Stimulated activated CD8-positive, alpha-beta memory T cell treated with anti-CD3 and anti-CD28 coated beads, Interleukin-7, amount 100 ng/mL, for 4 hours (primary cell): ENCODE measurements around the gene POU2F3.

ENCODE experiments used
- DNase-seq, 2 donors: peaks; one replicate each; pipeline ENCODE4 v3.0.0-alpha.2; 2020; ENCODE audit warnings: low read depth in 2 of 2

The POU2F3 gene

DNA sequence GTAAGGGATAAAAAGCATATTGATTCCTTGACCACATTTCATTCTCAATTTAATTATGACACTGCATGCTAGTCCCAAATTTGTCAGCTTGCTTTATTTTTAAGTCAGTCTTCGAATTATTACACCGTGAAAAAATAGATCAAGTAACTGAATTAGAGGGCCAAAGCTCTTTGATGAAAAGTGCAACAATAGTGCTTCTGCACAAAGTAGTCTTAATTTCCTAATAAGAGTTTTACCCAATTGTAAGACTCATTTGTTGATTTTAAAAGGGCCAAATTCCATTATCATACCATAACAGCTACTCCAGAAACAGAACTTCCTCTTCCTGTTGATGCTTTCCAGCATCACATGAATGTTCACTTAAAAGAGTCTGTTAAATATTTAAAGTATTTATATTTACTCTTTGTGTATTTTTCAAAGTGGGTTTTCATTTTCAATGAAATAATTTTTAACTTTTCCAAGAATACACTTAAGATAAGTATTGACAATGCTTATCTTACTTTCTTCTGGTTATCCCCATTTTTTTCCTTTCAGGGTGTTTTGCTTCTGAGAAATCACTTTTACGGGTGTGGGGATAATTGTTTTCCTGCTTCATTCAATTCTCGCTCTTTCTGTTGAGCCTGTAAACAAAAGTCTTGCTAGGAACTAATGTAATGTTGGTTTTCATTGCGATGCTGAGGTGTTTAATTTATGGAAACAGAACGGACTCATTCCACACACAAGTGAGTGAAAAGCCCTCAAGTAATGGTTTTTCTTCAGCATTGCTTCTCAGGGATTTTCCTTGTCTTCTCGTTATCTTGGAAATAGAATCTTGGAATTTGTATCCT, 98.4 kb downstream of the POU2F3 start:
- DNase-seq: no peak

- no peak for DNase-seq
Observed at GRCh38 chr11:120339394-120339890, 99.5 kb downstream of the POU2F3 start.

DNA sequence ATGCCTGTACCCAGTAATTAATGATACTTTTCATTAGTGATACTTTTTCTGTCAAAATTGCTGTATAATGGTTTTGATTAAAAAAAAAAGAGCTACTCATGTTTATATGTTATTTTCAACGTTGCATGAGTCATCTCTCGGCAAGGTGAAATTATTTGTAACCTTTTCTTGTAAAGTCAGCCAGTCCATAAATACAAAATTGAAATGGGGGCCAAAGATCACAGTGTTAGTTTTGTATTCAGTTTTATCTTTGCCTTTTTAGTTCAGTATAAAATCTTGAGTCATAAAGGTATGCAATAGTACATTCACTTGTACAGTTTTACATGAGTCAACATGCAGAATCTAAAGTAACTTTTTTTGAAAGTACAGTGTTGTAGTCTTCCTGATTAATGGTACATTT, 100.6 kb downstream of the POU2F3 start:
- no peak for DNase-seq

- DNase-seq: no peak
Observed at GRCh38 chr11:120342226-120342625, 102.3 kb downstream of the POU2F3 start.

DNA sequence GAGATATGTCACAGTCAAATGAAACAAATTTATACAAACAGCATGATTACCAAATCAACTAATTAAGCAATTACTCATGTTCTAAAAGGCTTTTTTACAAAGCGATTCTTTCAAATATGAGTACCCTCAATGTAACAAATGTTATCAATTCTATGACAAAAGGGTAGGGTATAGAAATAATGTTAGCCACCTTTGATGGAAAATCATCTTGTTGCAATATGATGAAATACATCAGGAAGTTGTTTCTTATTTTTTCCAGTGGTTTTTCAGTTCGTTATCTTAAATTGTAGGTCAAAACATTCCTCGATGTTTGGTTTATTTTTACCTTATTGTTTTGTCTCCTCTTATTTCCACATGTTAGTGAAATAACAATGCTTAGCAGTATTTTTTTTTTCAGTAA, 102.7 kb downstream of the POU2F3 start:
- DNase-seq: no peak

GRCh38 chr11:120343429-120343828, 103.5 kb downstream of the POU2F3 start:
- DNase-seq: no peak

GRCh38 chr11:120344302-120345004, 104.5 kb downstream of the POU2F3 start:
- DNase-seq: peak in 1 of 2 donors; percentile 32

GRCh38 chr11:120346233-120346632, 106.3 kb downstream of the POU2F3 start:
- no peak for DNase-seq

DNA sequence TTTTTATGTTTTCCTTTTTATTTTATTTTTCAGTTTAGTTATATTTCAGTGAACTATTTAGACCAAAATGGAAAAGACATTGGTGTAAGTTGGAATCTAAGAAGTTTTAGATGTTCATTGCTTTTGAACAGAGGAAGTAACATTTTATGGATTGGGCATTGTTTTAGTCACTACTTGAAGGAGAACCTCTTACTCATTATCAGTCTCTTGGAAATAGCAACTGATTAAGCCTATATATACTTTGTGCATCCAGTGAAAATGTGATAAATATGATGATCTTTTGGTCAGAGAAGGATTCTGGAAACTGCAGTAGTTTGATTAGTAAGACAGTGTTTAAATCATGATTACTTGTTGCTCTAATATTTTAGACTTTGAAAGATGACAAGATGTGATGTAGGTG, 110.7 kb downstream of the POU2F3 start:
- DNase-seq: no peak

DNA sequence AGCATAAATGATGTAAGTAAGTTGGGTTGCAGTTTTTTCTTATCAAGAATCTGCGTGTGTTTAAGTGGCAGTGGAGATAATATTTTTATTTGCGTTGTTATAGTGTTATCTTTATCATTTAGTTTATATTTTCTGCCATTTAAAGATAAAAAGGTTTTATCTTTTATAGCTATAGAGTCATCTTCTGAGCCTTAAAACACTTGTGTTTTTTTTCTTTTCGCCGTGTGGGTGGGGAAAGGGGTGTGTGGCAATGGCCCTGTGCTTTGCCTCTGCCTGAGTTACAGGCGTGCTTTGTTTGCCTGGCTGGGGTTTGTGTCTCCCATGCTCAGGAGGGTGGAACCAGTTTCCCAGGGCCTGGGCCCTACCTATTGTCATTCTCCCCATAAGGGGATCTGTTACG, 112.5 kb downstream of the POU2F3 start:
- no peak for DNase-seq

GRCh38 chr11:120354068-120354467, 114.1 kb downstream of the POU2F3 start:
- DNase-seq: no peak

DNA sequence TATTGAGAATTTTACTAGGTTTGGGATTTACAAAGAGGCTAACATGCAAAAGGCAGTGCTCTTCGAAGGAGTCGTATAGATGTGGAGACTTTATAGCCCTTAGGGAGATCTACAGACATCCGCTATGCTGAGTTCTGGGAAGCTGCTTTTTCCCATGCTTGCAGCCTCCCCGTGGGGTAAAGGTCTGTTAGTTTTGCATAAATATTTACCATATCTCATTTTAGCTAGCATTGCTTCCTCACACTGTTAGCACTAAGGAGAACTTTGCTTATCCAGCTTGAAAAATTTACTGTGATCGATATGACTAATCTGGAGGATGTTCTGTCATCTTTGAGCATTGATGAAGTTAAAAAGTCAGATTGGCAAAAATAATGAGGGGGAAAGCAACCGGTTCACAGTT, 114.8 kb downstream of the POU2F3 start:
- DNase-seq: no peak

DNA sequence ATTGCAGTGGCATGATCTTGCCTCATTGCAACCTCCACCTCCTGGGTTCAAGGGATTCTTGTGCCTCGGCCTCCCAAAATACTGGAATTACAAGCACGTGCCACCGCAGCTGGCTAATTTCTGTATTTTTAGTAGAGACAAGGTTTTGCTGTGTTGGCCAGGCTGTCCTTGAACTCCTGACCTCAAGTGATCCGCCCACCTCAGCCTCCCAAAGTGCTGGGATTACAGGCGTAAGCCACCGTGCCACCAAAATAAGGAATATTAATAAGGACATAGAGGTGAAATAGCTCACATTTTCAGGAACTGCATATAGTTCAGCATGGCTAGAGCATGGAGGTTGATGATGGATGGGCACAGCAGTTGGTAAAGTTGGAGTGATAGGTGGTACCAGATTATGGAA, 117.7 kb downstream of the POU2F3 start:
- DNase-seq: no peak

DNA sequence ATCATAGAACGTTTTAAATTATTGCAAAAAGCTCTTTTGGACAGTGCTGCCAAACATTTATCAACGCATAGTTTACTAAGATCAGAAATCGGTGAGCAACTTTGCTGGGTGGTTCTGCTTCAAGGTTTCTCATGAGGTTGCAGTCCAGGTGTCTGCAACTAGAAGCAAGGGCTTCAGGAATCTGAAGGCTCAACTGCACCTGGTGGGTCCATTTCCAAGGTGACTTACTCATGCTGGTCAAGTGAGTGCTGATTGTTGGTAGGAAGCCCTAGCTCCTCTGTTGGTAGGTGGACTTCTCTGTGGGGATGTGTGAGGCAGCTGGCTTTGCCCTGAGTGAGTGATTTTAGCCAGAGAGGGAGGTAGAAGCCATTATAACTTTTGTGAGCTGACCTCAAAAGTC, 118.8 kb downstream of the POU2F3 start:
- no peak for DNase-seq

- no peak for DNase-seq
Observed at GRCh38 chr11:120363436-120363835, 123.5 kb downstream of the POU2F3 start.

- no peak for DNase-seq
Observed at GRCh38 chr11:120365512-120365911, 125.6 kb downstream of the POU2F3 start.
